HG03064 (cell line): ENCODE results near the gene PCDHGA11.
"Not testable (repeated sequence)": the region's sequence is repeated elsewhere in the genome, so short reads cannot be mapped to it uniquely, and the experiment has no call there.

ENCODE experiments used
- ATAC-seq: cut with Tn5 transposase; IDR thresholded peaks from one replicate; pipeline ENCODE4 v1.9.1; 2021; ENCODE audit warnings: low read depth; ENCODE audit not compliant: unreplicated experiment

PCDHGA11 gene

DNA sequence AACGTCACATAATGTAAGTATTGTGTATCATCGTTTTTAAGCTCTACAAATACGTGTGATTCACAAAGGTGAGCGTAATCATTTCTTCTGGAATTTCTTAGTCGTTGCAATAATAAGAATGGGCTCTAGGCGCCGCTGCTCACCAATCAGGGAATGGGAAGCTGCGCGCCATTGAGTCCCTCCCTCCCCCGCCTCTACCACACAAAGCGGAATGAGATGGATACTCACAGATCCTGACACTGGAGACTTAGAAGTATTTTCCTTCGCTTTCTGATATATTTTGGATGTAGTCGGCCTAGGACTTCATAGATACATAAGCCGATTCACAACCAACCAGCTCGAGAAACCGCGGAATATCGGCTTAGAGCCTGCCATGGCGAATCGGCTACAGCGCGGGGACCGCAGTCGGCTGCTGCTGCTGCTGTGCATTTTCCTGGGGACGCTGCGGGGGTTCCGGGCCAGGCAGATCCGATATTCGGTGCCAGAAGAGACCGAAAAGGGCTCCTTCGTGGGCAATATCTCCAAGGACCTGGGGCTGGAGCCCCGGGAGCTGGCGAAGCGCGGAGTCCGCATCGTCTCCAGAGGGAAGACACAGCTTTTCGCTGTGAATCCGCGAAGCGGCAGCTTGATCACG, at the start of gene PCDHGA11:
TSS of gene PCDHGA11 (plus strand) at position 197 of the 634 bp plus-strand sequence. CDS start at position 374, 177 bp downstream.
- peak; percentile 52 for ATAC-seq

DNA sequence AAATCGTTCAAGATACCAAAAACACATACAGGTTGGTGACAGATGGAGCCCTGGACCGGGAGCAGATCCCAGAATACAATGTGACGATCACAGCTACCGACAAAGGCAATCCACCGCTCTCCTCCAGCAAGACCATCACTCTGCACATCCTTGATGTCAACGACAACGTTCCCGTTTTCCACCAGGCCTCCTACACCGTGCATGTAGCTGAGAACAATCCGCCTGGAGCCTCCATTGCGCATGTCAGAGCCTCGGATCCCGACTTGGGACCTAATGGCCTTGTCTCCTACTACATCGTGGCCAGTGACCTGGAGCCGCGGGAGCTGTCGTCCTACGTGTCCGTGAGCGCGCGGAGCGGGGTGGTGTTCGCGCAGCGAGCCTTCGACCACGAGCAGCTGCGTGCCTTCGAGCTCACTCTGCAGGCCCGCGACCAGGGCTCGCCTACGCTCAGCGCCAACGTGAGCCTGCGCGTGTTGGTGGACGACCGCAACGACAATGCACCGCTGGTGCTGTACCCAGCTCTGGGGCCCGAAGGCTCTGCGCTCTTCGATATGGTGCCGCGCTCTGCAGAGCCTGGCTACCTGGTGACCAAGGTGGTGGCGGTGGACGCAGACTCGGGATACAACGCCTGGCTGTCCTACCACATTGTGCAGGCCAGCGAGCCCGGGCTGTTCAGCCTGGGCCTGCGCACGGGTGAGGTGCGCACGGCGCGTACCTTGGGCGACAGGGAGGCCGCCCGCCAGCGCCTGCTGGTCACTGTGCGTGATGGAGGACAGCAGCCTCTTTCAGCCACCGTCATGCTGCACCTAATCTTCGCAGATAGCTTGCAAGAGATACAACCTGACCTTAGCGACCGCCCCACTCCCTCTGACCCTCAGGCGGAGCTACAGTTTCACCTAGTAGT, 49.0 kb upstream of the PCDHGA11 start:
- no peak for ATAC-seq

DNA sequence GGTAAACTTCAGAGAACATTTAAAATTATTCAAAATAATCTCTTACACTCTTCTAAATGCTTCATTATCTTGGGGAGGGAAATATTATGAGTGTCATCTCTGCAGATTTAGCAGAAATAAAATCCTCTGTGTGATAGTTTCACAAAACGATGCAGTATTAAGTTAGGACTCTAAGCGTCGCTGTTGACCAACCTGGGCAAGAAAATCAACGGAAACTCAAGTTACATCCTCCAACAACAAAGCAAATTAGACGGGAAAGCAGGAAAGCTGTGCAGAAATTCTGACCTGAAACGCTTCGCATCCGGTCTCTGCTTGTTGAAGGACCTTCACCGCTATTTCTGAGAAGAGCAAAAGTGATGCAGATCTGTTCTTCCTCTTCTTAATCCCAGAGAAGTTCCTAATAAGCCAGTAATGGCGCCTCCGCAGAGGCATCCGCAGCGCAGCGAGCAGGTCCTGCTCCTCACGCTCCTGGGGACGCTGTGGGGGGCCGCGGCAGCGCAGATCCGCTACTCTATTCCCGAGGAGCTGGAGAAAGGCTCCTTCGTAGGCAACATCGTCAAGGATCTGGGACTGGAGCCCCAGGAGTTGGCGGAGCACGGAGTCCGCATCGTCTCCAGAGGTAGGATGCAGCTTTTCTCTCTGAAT, 47.1 kb upstream of the PCDHGA11 start, which contains the start of gene PCDHGA6:
TSS of gene PCDHGA6 (plus strand) at position 219 of the 645 bp plus-strand sequence. CDS start at position 412, 193 bp downstream.
- no peak for ATAC-seq

DNA sequence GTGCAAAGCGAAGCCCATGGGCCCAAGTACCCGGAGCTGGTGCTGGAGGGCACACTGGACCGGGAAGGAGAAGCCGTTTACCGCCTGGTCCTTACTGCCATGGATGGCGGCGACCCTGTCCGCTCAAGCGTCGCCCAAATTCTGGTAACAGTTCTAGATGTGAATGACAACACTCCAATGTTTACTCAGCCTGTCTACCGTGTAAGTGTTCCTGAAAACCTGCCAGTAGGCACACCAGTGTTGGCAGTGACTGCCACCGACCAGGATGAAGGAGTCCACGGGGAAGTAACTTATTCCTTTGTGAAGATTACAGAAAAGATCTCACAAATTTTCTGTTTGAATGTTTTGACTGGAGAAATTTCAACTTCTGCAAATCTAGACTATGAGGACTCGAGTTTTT, 46.2 kb upstream of the PCDHGA11 start:
- ATAC-seq: no peak

DNA sequence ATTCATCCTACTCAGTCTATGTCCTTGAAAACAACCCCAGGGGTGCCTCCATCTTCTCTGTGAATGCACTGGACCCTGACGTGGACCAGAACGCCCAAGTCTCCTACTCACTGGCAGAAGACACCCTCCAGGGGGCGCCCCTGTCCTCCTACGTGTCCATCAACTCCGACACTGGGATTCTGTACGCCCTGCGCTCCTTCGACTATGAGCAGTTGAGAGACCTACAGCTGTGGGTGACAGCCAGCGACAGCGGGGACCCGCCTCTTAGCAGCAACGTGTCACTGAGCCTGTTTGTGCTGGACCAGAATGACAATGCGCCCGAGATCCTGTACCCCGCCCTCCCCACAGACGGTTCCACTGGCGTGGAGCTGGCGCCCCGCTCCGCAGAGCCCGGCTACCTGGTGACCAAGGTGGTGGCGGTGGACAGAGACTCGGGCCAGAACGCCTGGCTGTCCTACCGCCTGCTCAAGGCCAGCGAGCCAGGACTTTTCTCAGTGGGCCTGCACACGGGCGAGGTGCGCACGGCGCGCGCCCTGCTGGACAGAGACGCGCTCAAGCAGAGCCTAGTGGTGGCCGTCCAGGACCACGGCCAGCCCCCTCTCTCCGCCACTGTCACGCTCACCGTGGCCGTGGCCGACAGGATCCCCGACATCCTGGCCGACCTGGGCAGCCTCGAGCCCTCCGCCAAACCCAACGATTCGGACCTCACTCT, 45.3 kb upstream of the PCDHGA11 start:
- ATAC-seq: not testable (repeated sequence)

DNA sequence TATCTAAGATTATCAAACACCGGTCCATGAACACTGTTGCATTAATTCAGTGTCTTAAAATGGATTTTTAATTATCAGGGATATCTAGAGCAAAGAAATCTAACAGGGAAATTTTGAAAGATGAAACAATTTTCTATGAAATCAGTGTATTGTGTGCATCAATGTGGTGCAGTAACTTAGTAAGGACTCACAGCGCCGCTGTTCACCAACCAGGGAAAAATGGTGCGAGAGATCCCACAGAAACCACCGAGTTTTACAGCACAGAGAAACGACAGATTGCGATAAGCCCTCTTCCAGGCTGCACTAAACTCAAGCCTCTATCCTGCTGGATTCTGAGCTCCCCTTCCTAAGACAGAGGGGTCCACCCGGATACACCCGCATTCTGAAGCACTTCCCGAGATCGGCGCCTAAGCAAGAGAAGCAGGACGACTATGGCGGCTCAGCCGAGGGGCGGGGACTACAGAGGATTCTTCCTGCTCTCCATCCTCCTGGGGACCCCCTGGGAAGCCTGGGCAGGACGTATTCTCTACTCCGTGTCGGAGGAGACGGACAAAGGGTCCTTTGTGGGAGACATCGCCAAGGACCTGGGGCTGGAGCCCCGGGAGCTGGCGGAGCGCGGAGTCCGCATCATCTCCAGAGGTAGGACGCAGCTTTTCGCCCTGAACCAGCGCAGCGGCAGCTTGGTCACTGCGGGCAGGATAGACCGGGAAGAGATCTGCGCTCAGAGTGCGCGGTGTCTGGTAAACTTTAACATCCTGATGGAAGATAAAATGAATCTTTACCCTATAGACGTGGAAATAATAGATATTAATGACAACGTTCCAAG, 38.2 kb upstream of the PCDHGA11 start, which contains the start of gene PCDHGA7:
TSS of gene PCDHGA7 (plus strand) at position 274 of the 826 bp plus-strand sequence. CDS start at position 432, 158 bp downstream.
- no peak for ATAC-seq

DNA sequence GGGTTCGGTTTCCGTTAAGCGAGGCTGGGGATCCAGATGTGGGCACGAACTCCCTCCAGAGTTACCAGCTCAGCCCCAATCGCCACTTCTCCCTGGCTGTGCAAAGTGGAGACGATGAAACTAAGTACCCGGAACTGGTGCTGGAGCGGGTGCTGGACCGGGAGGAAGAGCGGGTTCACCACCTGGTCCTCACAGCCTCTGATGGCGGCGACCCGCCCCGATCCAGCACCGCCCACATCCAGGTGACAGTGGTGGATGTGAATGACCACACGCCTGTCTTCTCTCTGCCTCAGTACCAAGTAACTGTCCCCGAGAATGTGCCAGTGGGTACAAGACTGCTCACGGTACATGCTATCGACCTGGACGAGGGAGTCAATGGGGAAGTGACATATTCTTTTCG, 37.5 kb upstream of the PCDHGA11 start:
- no peak for ATAC-seq

DNA sequence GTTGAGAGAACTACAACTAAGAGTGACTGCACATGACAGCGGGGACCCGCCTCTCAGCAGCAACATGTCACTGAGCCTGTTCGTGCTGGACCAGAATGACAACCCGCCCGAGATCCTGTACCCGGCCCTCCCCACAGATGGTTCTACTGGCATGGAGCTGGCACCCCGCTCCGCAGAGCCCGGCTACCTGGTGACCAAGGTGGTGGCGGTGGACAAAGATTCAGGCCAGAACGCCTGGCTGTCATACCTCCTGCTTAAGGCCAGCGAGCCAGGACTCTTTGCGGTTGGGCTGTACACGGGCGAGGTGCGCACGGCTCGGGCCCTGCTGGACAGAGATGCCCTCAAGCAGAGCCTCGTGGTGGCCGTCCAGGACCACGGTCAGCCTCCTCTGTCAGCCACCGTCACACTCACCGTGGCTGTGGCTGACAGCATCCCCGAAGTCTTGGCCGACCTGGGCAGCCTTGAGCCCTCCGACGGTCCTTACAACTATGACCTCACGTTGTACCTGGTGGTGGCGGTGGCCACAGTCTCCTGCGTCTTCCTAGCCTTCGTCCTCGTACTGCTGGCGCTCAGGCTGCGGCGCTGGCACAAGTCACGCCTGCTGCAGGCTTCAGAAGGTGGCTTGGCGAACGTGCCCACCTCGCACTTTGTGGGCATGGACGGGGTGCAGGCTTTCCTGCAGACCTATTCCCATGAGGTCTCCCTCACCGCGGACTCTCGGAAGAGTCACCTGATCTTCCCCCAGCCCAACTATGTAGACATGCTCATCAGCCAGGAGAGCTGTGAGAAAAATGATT, 36.2 kb upstream of the PCDHGA11 start:
- no peak for ATAC-seq

DNA sequence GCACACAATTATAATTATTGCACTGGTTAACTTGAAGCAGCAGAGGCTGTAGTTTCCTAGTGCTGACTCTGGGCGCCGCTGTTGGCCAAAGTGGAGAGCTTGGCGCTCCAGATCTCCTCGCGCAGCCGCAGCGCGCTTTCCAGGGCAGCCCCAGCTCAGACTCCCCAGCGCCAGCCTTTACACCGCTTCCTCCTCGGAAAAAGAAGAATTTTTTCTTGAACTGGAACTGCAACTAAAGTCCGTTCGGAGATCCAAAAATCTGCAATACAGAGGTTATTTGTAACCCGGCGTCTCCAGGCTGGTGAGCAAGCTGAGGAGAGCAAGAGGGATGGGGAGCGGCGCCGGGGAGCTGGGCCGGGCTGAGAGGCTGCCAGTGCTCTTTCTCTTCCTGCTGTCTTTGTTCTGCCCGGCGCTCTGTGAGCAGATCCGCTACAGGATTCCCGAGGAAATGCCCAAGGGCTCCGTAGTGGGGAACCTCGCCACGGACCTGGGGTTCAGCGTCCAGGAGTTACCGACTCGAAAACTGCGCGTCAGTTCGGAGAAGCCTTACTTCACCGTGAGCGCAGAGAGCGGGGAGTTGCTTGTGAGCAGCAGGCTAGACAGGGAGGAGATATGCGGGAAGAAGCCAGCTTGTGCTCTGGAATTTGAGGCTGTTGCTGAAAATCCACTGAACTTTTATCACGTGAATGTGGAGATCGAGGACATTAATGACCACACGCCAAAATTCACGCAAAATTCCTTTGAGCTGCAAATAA, 33.1 kb upstream of the PCDHGA11 start, which contains the start of gene PCDHGB4:
TSS of gene PCDHGB4 (plus strand) at position 142 of the 755 bp plus-strand sequence. CDS start at position 329, 187 bp downstream.
- ATAC-seq: peak; percentile 87

DNA sequence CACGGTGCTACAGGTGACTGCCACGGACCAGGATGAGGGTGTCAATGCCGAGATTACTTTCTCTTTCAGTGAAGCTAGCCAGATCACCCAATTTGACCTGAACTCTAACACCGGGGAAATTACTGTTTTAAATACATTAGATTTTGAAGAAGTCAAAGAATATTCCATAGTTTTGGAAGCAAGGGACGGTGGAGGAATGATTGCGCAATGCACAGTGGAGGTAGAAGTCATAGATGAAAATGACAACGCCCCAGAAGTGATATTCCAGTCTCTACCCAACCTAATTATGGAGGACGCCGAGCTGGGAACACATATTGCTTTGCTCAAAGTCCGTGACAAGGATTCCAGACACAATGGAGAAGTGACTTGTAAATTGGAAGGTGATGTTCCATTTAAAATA, 32.2 kb upstream of the PCDHGA11 start:
- no peak for ATAC-seq

DNA sequence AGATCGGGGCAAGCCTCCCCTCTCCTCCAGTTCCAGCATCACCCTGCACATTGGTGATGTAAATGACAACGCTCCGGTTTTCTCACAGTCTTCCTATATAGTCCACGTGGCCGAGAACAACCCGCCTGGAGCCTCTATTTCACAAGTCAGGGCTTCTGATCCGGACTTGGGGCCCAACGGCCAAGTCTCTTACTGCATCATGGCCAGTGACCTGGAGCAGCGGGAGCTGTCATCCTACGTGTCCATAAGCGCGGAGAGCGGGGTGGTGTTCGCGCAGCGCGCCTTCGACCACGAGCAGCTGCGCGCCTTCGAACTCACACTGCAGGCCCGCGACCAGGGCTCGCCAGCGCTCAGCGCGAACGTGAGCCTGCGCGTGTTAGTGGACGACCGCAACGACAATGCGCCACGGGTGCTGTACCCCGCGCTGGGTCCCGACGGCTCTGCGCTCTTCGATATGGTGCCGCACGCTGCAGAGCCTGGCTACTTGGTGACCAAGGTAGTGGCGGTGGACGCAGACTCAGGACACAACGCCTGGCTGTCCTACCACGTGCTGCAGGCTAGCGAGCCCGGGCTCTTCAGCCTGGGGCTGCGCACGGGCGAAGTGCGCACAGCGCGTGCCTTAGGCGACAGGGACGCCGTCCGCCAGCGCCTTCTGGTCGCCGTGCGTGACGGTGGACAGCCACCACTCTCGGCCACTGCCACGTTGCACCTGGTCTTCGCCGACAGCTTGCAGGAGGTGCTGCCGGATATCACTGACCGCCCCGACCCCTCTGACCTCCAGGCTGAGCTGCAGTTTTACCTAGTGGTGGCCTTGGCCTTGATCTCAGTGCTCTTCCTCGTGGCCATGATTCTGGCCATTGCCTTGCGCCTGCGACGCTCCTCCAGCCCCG, 31.5 kb upstream of the PCDHGA11 start:
- ATAC-seq: no peak

DNA sequence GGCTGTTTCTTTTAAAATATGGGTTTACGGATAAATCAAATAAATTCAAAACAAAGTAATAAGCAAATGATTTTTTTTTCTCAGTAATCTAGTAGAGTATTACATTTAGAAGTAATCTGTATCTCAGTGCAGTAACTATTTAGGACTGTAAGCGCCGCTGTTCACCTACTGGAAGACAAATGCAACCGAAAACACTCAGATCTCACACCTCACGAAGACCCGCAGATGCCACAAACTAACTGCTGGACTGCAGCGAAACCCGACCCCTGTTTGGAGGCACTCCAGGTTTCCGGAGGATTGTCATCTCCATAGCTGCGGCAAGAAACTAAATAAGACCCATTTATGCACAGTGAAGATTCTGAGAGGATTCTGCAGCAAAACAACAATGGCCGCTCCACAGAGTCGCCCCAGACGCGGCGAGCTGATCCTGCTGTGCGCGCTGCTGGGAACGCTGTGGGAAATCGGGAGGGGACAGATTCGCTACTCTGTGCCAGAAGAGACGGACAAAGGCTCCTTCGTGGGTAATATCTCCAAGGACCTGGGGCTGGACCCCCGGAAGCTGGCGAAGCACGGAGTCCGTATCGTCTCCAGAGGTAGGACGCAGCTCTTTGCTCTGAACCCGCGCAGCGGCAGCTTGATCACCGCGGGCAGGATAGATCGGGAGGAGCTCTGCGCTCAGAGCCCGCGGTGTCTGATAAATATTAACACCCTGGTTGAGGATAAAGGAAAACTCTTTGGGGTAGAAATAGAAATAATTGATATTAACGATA, 28.2 kb upstream of the PCDHGA11 start, which contains the start of gene PCDHGA8:
TSS of gene PCDHGA8 (plus strand) at position 205 of the 770 bp plus-strand sequence. CDS start at position 386, 181 bp downstream.
- ATAC-seq: no peak

DNA sequence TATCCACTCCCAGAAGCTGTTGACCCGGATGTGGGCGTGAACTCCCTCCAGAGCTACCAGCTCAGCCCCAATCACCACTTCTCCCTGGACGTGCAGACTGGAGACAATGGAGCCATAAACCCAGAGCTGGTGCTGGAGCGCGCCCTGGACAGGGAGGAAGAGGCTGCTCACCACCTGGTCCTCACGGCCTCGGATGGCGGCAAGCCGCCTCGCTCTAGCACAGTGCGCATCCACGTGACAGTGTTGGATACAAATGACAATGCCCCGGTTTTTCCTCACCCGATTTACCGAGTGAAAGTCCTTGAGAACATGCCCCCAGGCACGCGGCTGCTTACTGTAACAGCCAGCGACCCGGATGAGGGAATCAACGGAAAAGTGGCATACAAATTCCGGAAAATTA, 27.6 kb upstream of the PCDHGA11 start:
- ATAC-seq: no peak

DNA sequence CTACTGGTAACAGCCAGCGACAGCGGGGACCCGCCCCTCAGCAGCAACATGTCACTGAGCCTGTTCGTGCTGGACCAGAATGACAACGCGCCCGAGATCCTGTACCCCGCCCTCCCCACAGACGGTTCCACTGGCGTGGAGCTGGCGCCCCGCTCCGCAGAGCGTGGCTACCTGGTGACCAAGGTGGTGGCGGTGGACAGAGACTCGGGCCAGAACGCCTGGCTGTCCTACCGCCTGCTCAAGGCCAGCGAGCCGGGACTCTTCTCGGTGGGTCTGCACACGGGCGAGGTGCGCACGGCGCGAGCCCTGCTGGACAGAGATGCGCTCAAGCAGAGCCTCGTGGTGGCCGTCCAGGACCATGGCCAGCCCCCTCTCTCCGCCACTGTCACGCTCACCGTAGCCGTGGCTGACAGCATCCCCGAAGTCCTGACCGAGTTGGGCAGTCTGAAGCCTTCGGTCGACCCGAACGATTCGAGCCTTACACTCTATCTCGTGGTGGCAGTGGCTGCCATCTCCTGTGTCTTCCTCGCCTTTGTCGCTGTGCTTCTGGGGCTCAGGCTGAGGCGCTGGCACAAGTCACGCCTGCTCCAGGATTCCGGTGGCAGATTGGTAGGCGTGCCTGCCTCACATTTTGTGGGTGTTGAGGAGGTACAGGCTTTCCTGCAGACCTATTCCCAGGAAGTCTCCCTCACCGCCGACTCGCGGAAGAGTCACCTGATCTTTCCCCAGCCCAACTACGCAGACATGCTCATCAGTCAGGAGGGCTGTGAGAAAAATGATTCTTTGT, 26.3 kb upstream of the PCDHGA11 start:
- not testable (repeated sequence) for ATAC-seq
